KOPT-K1 (cell line): ENCODE measurements around the gene PLA2G10.
"Not testable (repeated sequence)": the region's sequence is repeated elsewhere in the genome, so short reads cannot be mapped to it uniquely, and the experiment has no call there.

Source experiments
- H3K27ac ChIP-seq: fragments of 200-600 bp; sonication (generic); 2 replicates; pipeline ENCODE4 v1.5.1; 2016; ENCODE audit warnings: antibody characterized with exemption, mild to moderate bottlenecking, low read depth, low read length; ENCODE audit not compliant: poor library complexity, severe bottlenecking
- H3K36me3 ChIP-seq: fragments of 200-600 bp; sonication (generic); 2 replicates; pipeline ENCODE4 v1.5.1; 2017; ENCODE audit warnings: antibody characterized with exemption, mild to moderate bottlenecking, low read length, moderate library complexity; ENCODE audit not compliant: insufficient read depth
- H3K9me3 ChIP-seq: fragments of 200-600 bp; sonication (generic); 2 replicates; pipeline ENCODE4 v1.5.1; 2017; ENCODE audit warnings: antibody characterized with exemption, low read length, mild to moderate bottlenecking; ENCODE audit not compliant: insufficient read depth, poor library complexity, severe bottlenecking

The PLA2G10 gene

GRCh38 chr16:14676633-14677032, 17.5 kb downstream of the PLA2G10 start:
- Histone ChIP-seq H3K9me3 (no peaks in the 10 kb centered on the region), H3K36me3 (no peaks in the 10 kb centered on the region), H3K27ac (no peak overlapping the region)

GRCh38 chr16:14672403-14672971, 21.6 kb downstream of the PLA2G10 start:
- H3K27ac ChIP-seq: no peak overlapping the region
- peaks cover 25% of the 10 kb centered on the region for H3K36me3 ChIP-seq
- H3K9me3 ChIP-seq: no peaks in the 10 kb centered on the region

- H3K9me3 ChIP-seq: no peaks in the 10 kb centered on the region
- peaks cover 52% of the 10 kb centered on the region for H3K36me3 ChIP-seq
- no peak overlapping the region for H3K27ac ChIP-seq
Measured at GRCh38 chr16:14669776-14670175, 24.3 kb downstream of the PLA2G10 start.

GRCh38 chr16:14668556-14669223, 25.4 kb downstream of the PLA2G10 start:
- H3K36me3 ChIP-seq: peaks cover 63% of the 10 kb centered on the region
- no peaks in the 10 kb centered on the region for H3K9me3 ChIP-seq
- H3K27ac ChIP-seq: no peak overlapping the region

- Histone ChIP-seq H3K27ac (no peak overlapping the region), H3K36me3 (peaks cover 74% of the 10 kb centered on the region), H3K9me3 (no peaks in the 10 kb centered on the region)
Measured at GRCh38 chr16:14667347-14668266, 26.5 kb downstream of the PLA2G10 start.

GRCh38 chr16:14658063-14658462, 36.0 kb downstream of the PLA2G10 start:
- Histone ChIP-seq H3K9me3 (no peaks in the 10 kb centered on the region), H3K27ac (peak overlapping the region; percentile 27), H3K36me3 (peaks cover 93% of the 10 kb centered on the region)

GRCh38 chr16:14652726-14653125, 41.4 kb downstream of the PLA2G10 start:
- H3K36me3 ChIP-seq: peaks cover 95% of the 10 kb centered on the region
- H3K9me3 ChIP-seq: no peaks in the 10 kb centered on the region
- H3K27ac ChIP-seq: no peak overlapping the region

GRCh38 chr16:14650629-14651028, 43.5 kb downstream of the PLA2G10 start:
- H3K36me3 ChIP-seq: peaks cover 95% of the 10 kb centered on the region
- no peak overlapping the region for H3K27ac ChIP-seq
- H3K9me3 ChIP-seq: no peaks in the 10 kb centered on the region

GRCh38 chr16:14649816-14650215, 44.3 kb downstream of the PLA2G10 start:
- no peaks in the 10 kb centered on the region for H3K9me3 ChIP-seq
- H3K27ac ChIP-seq: no peak overlapping the region
- peaks cover 96% of the 10 kb centered on the region for H3K36me3 ChIP-seq

- no peak overlapping the region for H3K27ac ChIP-seq
- no peaks in the 10 kb centered on the region for H3K9me3 ChIP-seq
- peaks cover 95% of the 10 kb centered on the region for H3K36me3 ChIP-seq
Measured at GRCh38 chr16:14641926-14642325, 52.2 kb downstream of the PLA2G10 start.

GRCh38 chr16:14641206-14641605, 52.9 kb downstream of the PLA2G10 start:
- H3K27ac ChIP-seq: no peak overlapping the region
- peaks cover 88% of the 10 kb centered on the region for H3K36me3 ChIP-seq
- H3K9me3 ChIP-seq: no peaks in the 10 kb centered on the region

- Histone ChIP-seq H3K27ac (no peak overlapping the region), H3K9me3 (no peaks in the 10 kb centered on the region), H3K36me3 (peaks cover 87% of the 10 kb centered on the region)
Measured at GRCh38 chr16:14640538-14640937, 53.6 kb downstream of the PLA2G10 start.

- H3K9me3 ChIP-seq, H3K27ac ChIP-seq: not testable (repeated sequence)
- H3K36me3 ChIP-seq: peaks cover 66% of the 10 kb centered on the region
Measured at GRCh38 chr16:14636951-14637240, 57.2 kb downstream of the PLA2G10 start.

- H3K36me3 ChIP-seq: peaks cover 62% of the 10 kb centered on the region
- H3K27ac ChIP-seq, H3K9me3 ChIP-seq: not testable (repeated sequence)
Measured at GRCh38 chr16:14636179-14636950, 57.7 kb downstream of the PLA2G10 start.
